HCT116 (cell line): ENCODE results near the gene DDX52. TPM values are rescaled to one million over a fixed set of nuclear protein-coding genes. Genes with fewer than 3 reads are reported as not detected.

Experiments used
- ATAC-seq: fragments of 200-7000 bp; cut with Tn5 transposase; 2 replicates; pipeline ENCODE4 v1.9.1; 2020; ENCODE audit warnings: mild to moderate bottlenecking, moderate library complexity
- BruUV-seq: library from RNA; stranded (reverse); fragments of 400-500 nt; replicated peaks from 2 replicates; lab custom pipeline; 2021; lab: Mats Ljungman, UMichigan
- CTCF ChIA-PET: fragments of 300-600 bp; sonication (Branson Sonifier 250); formaldehyde crosslinking; loops from one replicate; lab custom pipeline; 2021; ENCODE audit warnings: antibody characterized with exemption; lab: Charles Lee
- POLR2A ChIA-PET: fragments of 300-600, 350-600 bp; sonication (Branson Sonifier 250); formaldehyde crosslinking; loops from one replicate; lab custom pipeline; 2021; ENCODE audit warnings: antibody characterized with exemption; lab: Charles Lee
- RAD21 ChIA-PET, 2 experiments: fragments of 300-600 bp; sonication (Branson Sonifier 250); formaldehyde crosslinking; loops; one replicate each; lab custom pipeline; 2023; ENCODE audit warnings: low total read pairs in 2 of 2; ENCODE audit not compliant: uncharacterized antibody in 2 of 2, unreplicated experiment in 2 of 2, low non-redundant PET in 1 of 2; lab: Charles Lee
- DNase-seq: peaks from one replicate; pipeline ENCODE4 v3.0.0-alpha.2; 2010; ENCODE audit warnings: low read depth, low spot score
- H2AFZ ChIP-seq: fragments of 200-600 bp; shearing (Covaris generic), sonication (generic); 2 replicates; pipeline ENCODE4 v1.6.1; 2017; ENCODE audit warnings: low read depth, mixed run types, mixed read lengths, antibody characterized with exemption, low read length; ENCODE audit not compliant: poor library complexity, severe bottlenecking
- H3K27ac ChIP-seq: 2 replicates; pipeline ENCODE4 v1.5.1; 2012; ENCODE audit warnings: low read depth, low read length
- H3K27me3 ChIP-seq: fragments of 200-600 bp; sonication (generic); 2 replicates; pipeline ENCODE4 v1.6.1; 2016; ENCODE audit warnings: mixed run types, low read length, mixed read lengths; ENCODE audit not compliant: insufficient read depth
- H3K36me3 ChIP-seq, 2 experiments: fragments of 200-500 bp in 1 of 2; fragments of 200-600 bp in 1 of 2; sonication (Bioruptor generic) in 1 of 2; sonication (generic) in 1 of 2; 2 replicates each; pipeline versions ENCODE4 v1.5.1 to v1.6.1; 2014 to 2016; ENCODE audit warnings: low read length in 2 of 2, inconsistent platforms in 1 of 2, mixed read lengths in 1 of 2, mixed run types in 1 of 2; ENCODE audit not compliant: insufficient read depth in 2 of 2, control insufficient read depth in 1 of 2
- H3K4me1 ChIP-seq, 2 experiments: fragments of 200-600 bp in 1 of 2; sonication (generic) in 1 of 2; 2 replicates each; pipeline versions ENCODE4 v1.5.1 to v1.6.1; 2012 to 2017; ENCODE audit warnings: low read length in 2 of 2, inconsistent platforms in 1 of 2, mild to moderate bottlenecking in 1 of 2, mixed read lengths in 1 of 2, mixed run types in 1 of 2, moderate library complexity in 1 of 2; ENCODE audit not compliant: insufficient read depth in 2 of 2, control insufficient read depth in 1 of 2
- H3K4me2 ChIP-seq: fragments of 200-600 bp; sonication (generic); 2 replicates; pipeline ENCODE4 v1.6.1; 2017; ENCODE audit warnings: mixed run types, low read length, mixed read lengths
- H3K4me3 ChIP-seq, 2 experiments: fragments of 200-600 bp in 1 of 2; sonication (generic) in 1 of 2; replicated peaks in 1 of 2; 2 replicates each; pipeline ENCODE4 v1.5.1; 2011 to 2016; ENCODE audit warnings: low read length in 2 of 2, control low read depth in 1 of 2, low read depth in 1 of 2, mild to moderate bottlenecking in 1 of 2, mixed read lengths in 1 of 2, mixed run types in 1 of 2
- H3K79me2 ChIP-seq: fragments of 200-600 bp; sonication (generic); 2 replicates; pipeline ENCODE4 v1.6.1; 2017; ENCODE audit warnings: mild to moderate bottlenecking, mixed run types, low read length, moderate library complexity, mixed read lengths; ENCODE audit not compliant: insufficient read depth
- H3K9ac ChIP-seq: fragments of 200-600 bp; sonication (generic); 2 replicates; pipeline ENCODE4 v1.6.1; 2016; ENCODE audit warnings: low read length, mixed read lengths
- H3K9me2 ChIP-seq: fragments of 200-600 bp; sonication (generic), shearing (Covaris generic); 2 replicates; pipeline ENCODE4 v1.6.1; 2017; ENCODE audit warnings: mixed run types, mild to moderate bottlenecking, moderate library complexity; ENCODE audit not compliant: insufficient read depth
- H3K9me3 ChIP-seq, 2 experiments: fragments of 200-500 bp in 1 of 2; fragments of 200-600 bp in 1 of 2; sonication (Bioruptor generic) in 1 of 2; sonication (generic) in 1 of 2; 2 replicates each; pipeline ENCODE4 v1.6.1; 2014 to 2017; ENCODE audit warnings: low read length in 2 of 2, mixed read lengths in 2 of 2, inconsistent platforms in 1 of 2, low read depth in 1 of 2, mild to moderate bottlenecking in 1 of 2, mixed run types in 1 of 2, moderate library complexity in 1 of 2; ENCODE audit not compliant: control insufficient read depth in 1 of 2, insufficient read depth in 1 of 2
- H4K20me1 ChIP-seq: fragments of 200-600 bp; sonication (generic), shearing (Covaris generic); 2 replicates; pipeline ENCODE4 v1.6.1; 2017; ENCODE audit warnings: mixed run types, mild to moderate bottlenecking, moderate library complexity; ENCODE audit not compliant: insufficient read depth
- ATF3 ChIP-seq: IDR thresholded peaks from 2 replicates; pipeline ENCODE4 v1.6.1; 2012
- CTCF ChIP-seq, 3 experiments: fragments of 200-600 bp in 1 of 3; sonication (generic) in 1 of 3; IDR thresholded peaks in 2 of 3; conservative IDR thresholded peaks in 1 of 3; 2 replicates each; pipeline ENCODE4 v1.5.1; 2012 to 2017; ENCODE audit warnings: low read depth in 2 of 3, low read length in 2 of 3, antibody characterized with exemption in 1 of 3, borderline replicate concordance in 1 of 3, control low read depth in 1 of 3, mild to moderate bottlenecking in 1 of 3, mixed read lengths in 1 of 3, mixed run types in 1 of 3, moderate library complexity in 1 of 3; ENCODE audit not compliant: insufficient read depth in 1 of 3
- EGR1 ChIP-seq: IDR thresholded peaks from 2 replicates; pipeline ENCODE4 v1.6.1; 2012; ENCODE audit warnings: low read depth
- ELF1 ChIP-seq: IDR thresholded peaks from 2 replicates; pipeline ENCODE4 v1.6.1; 2012; ENCODE audit warnings: low read depth, borderline replicate concordance
- EZH2 ChIP-seq: fragments of 200-600 bp; sonication (generic); IDR thresholded peaks from 2 replicates; pipeline ENCODE4 v1.6.1; 2017; ENCODE audit warnings: antibody characterized with exemption, mixed run types
- EZH2phosphoT487 ChIP-seq: fragments of 200-600 bp; IDR thresholded peaks from 2 replicates; pipeline ENCODE4 v1.6.1; 2018; ENCODE audit warnings: antibody characterized with exemption, borderline replicate concordance
- JUND ChIP-seq: IDR thresholded peaks from 2 replicates; pipeline ENCODE4 v1.6.1; 2012
- MAX ChIP-seq: IDR thresholded peaks from 2 replicates; pipeline ENCODE4 v1.6.1; 2012
- POLR2A ChIP-seq: IDR thresholded peaks from 2 replicates; pipeline ENCODE4 v1.7.0; 2011; ENCODE audit warnings: borderline replicate concordance; ENCODE audit not compliant: insufficient read depth, insufficient read length; ENCODE audit errors: extremely low read depth
- RAD21 ChIP-seq: IDR thresholded peaks from 2 replicates; pipeline ENCODE4 v1.6.1; 2012; ENCODE audit warnings: low read depth, mild to moderate bottlenecking
- REST ChIP-seq: IDR thresholded peaks from 2 replicates; pipeline ENCODE4 v1.6.1; 2012; ENCODE audit warnings: low read depth
- SIN3A ChIP-seq: IDR thresholded peaks from 2 replicates; pipeline ENCODE4 v1.6.1; 2012; ENCODE audit warnings: low read depth
- SP1 ChIP-seq: IDR thresholded peaks from 2 replicates; pipeline ENCODE4 v1.6.1; 2012; ENCODE audit warnings: low read depth
- TCF7L2 ChIP-seq: IDR thresholded peaks from 2 replicates; pipeline ENCODE4 v1.7.0; 2011; ENCODE audit warnings: borderline replicate concordance, inconsistent platforms; ENCODE audit not compliant: insufficient read depth, insufficient read length; ENCODE audit errors: extremely low read depth
- ZBTB33 ChIP-seq: IDR thresholded peaks from 2 replicates; pipeline ENCODE4 v1.6.1; 2011; ENCODE audit warnings: mild to moderate bottlenecking, low read length, moderate library complexity; ENCODE audit not compliant: insufficient replicate concordance; ENCODE audit errors: extremely low read depth
- ZFX ChIP-seq: fragments of 450-650 bp; IDR thresholded peaks from 2 replicates; pipeline ENCODE4 v1.6.1; 2017
- intact Hi-C: fragments of 100-400 bp; cut with micrococcal nuclease; formaldehyde crosslinking; loops from 2 replicates; pipeline ENCODE4 v1.10.0; 2022
- total RNA-seq: library from RNA; stranded (reverse); gene quantifications from one replicate; pipeline ENCODE4 v1.2.1, GENCODE V29; 2021; ENCODE audit not compliant: unreplicated experiment

DDX52 gene
- total RNA-seq, 1 experiment from 2014 or later = 45.4 TPM

- Histone ChIP-seq H2AFZ (no peak overlapping the region), H3K4me1 (peaks cover 0 to 10% of the 10 kb centered on the region in 2 experiments; a peak in 2 of 4 replicates), H3K9me2 (no peaks in the 10 kb centered on the region), H3K27me3 (no peaks in the 10 kb centered on the region), H3K79me2 (no peaks in the 10 kb centered on the region), H3K9ac (no peak overlapping the region), H4K20me1 (no peaks in the 10 kb centered on the region), H3K9me3 (no peaks in the 10 kb centered on the region), H3K27ac (no peak overlapping the region), H3K36me3 (no peaks in the 10 kb centered on the region), H3K4me3 (no peak overlapping the region), H3K4me2 (no peak overlapping the region)
- ChIA-PET CTCF (no interaction called here), POLR2A (no interaction called here), RAD21 (no interaction called here)
- no peak for DNase-seq
- ATAC-seq = no peak
- TF ChIP-seq TCF7L2 = no peak
- no peak for TF ChIP-seq POLR2A
- TF ChIP-seq CTCF (IDR thresholded peaks at IDR 0.05 in 2 of 3, conservative IDR thresholded peaks at IDR 0.05 in 1 of 3; ENCODE audit: borderline replicate concordance in 1 of 3, insufficient read depth in 1 of 3, low read depth in 2 of 3, low read length in 2 of 3) = no peak
- TF ChIP-seq ELF1 = no peak
- no peak for TF ChIP-seq SP1
- TF ChIP-seq ATF3 = no peak
- no peak for TF ChIP-seq MAX
- TF ChIP-seq ZFX = no peak
- TF ChIP-seq ZBTB33 = no peak
- TF ChIP-seq SIN3A = no peak
- no peak for TF ChIP-seq EGR1
- no peak for TF ChIP-seq EZH2
- no peak for TF ChIP-seq EZH2phosphoT487
- TF ChIP-seq RAD21 = no peak
- TF ChIP-seq REST = no peak
- TF ChIP-seq JUND = no peak
- intact Hi-C loops = no loop called here
- no TSS peak for BruUV-seq
Observed at GRCh38 chr17:37674511-37674910, 31.3 kb upstream of the DDX52 start.
